LoVo (cell line): ENCODE results near the gene SCN10A.

Experiments
- DNase-seq: peaks from one replicate; pipeline ENCODE4 v3.0.0-alpha.2; 2016; ENCODE audit warnings: low spot score

The SCN10A gene

GRCh38 chr3:38651153-38651789 is 164.7 kb downstream of the SCN10A start:
- DNase-seq = peak; percentile 76

DNA sequence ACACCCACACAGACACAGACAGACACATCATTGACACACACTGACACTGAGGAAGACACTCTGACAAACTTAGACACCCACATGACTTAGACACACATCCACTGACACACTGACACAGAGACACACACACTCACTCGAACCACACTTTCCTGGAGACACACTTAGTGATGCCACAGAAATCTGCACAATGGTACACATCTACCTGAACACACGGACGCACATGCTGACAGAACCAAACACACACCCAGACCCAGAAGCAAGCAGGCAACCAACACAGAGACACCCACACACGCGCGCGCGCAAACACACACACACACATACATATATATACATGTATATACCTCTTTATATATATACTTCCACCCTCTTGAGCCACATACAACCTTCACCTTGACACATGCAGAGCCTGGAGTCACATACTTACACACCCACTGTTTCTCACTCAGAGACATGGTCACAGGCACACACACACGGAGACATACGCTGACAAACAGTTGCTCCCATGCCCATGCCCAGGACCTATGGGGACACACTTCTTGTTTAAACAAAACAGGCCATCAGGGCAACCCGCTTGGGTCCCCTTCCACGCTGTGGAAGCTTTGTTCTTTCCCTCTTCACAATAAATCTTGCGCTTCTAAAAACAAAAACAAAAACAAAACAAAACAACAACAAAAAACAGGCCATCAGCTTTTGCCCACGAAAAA is 165.6 kb downstream of the SCN10A start:
- no peak for DNase-seq

DNA sequence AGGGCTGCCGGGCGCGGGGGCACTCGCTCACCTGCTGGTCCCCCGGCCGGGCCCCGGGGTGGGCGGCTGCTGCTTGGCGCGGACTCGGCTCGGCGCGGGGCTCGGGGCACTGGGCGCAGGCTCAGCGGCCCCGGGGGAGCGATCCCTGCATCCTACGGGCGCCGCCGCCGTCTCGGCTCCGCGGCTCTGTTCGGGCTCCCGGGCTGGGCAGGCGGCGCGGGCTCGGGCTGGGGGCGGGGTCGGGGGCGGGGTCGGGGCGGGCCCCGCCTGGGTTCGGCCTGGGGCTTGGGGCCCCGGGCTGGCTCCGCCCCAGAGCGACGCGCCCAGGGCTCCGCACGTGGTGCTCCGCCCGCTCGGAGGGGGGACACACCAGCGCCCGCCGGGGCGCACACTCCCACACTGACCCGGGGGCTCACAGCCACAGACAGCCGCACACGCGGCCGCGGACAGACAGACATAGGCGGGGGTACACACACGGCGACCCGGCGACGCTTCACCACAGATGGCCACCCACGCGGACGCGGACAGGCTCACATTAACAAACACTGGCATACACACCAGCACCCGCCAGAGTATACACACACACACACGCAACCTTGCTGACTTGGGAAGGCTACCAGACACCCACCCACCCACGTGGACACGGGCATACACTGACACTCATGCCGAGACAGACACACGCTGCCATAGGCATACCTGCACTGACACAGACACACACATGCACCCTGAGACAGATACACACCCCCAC is 166.3 kb downstream of the SCN10A start, which contains the start of gene SCN5A:
Gene SCN5A (minus strand): TSS at position 188 of the 748 bp plus-strand sequence. CDS start 16,380 bp downstream, outside the sequence.
- peak; percentile 67 for DNase-seq

GRCh38 chr3:38648659-38649499 is 167.1 kb downstream of the SCN10A start:
- no peak for DNase-seq

GRCh38 chr3:38648024-38648658 is 167.9 kb downstream of the SCN10A start:
- no peak for DNase-seq

- no peak for DNase-seq
Measured at GRCh38 chr3:38647217-38647970, 168.6 kb downstream of the SCN10A start.
